Endothelial cell of umbilical vein (primary cell): Measurements from ENCODE around the gene IL12B. TPM values are rescaled to one million over a fixed set of nuclear protein-coding genes. Genes with fewer than 3 reads are reported as not detected.

ENCODE experiments used
- BruUV-seq: library from RNA; stranded (reverse); fragments of 400-500 nt; replicated peaks from 2 replicates; lab custom pipeline; 2021; lab: Mats Ljungman, UMichigan
- CTCF ChIA-PET: fragments of 300-600, 350-600 bp; sonication (Branson Sonifier 250); formaldehyde crosslinking; loops from one replicate; lab custom pipeline; 2021; ENCODE audit warnings: antibody characterized with exemption, inconsistent platforms; lab: Charles Lee
- POLR2A ChIA-PET: fragments of 300-600, 350-600 bp; sonication (Branson Sonifier 250); formaldehyde crosslinking; loops from one replicate; lab custom pipeline; 2021; ENCODE audit warnings: antibody characterized with exemption, inconsistent platforms; lab: Charles Lee
- DNase-seq: peaks from one replicate; pipeline ENCODE4 v3.0.0-alpha.2; 2011; ENCODE audit warnings: low read depth, low spot score
- FAIRE-seq: peaks from 2 replicates; lab custom pipeline; 2011; peaks lifted over from hg19 to GRCh38; lab: Jason Lieb, UNC
- H2AFZ ChIP-seq: 2 replicates; pipeline ENCODE4 v1.6.0; 2012; ENCODE audit warnings: low read depth, low read length, control low read depth, inconsistent platforms
- H3K27ac ChIP-seq: 2 replicates; pipeline ENCODE4 v1.5.1; 2011; ENCODE audit warnings: low read depth, mild to moderate bottlenecking, control low read depth, low read length, moderate library complexity; ENCODE audit not compliant: insufficient read depth
- H3K27me3 ChIP-seq, 2 experiments: 2 replicates each; pipeline versions ENCODE4 v1.6.0 to v1.6.1; 2011; ENCODE audit warnings: low read length in 2 of 2, mixed read lengths in 1 of 2; ENCODE audit not compliant: control insufficient read depth in 2 of 2, insufficient read depth in 2 of 2
- H3K36me3 ChIP-seq, 2 experiments: 2 replicates in 1 of 2; 3 replicates in 1 of 2; pipeline ENCODE4 v1.5.1; 2011; ENCODE audit warnings: low read length in 2 of 2, mild to moderate bottlenecking in 1 of 2, moderate library complexity in 1 of 2; ENCODE audit not compliant: control insufficient read depth in 2 of 2, insufficient read depth in 2 of 2; ENCODE audit errors: extremely low read depth in 1 of 2
- H3K4me1 ChIP-seq: 3 replicates; pipeline ENCODE4 v1.5.1; 2011; ENCODE audit warnings: mild to moderate bottlenecking, low read length; ENCODE audit not compliant: control insufficient read depth, insufficient read depth; ENCODE audit errors: extremely low read depth
- H3K4me2 ChIP-seq: 2 replicates; pipeline ENCODE4 v1.6.1; 2011; ENCODE audit warnings: low read length, control low read depth, mixed read lengths; ENCODE audit not compliant: insufficient read depth
- H3K4me3 ChIP-seq, 3 experiments: fragments of 200-600 bp in 1 of 3; sonication (generic), shearing (Covaris generic) in 1 of 3; replicated peaks in 1 of 3; 2 replicates each; pipeline ENCODE4 v1.5.1; 2011 to 2016; ENCODE audit warnings: control low read depth in 3 of 3, low read length in 3 of 3, mild to moderate bottlenecking in 2 of 3, inconsistent platforms in 1 of 3, low read depth in 1 of 3, moderate library complexity in 1 of 3; ENCODE audit not compliant: insufficient read depth in 1 of 3
- H3K79me2 ChIP-seq: 2 replicates; pipeline ENCODE4 v1.6.0; 2012; ENCODE audit warnings: low read length, inconsistent platforms; ENCODE audit not compliant: control insufficient read depth, insufficient read depth
- H3K9ac ChIP-seq: replicated peaks from 2 replicates; pipeline ENCODE3; 2011; ENCODE audit warnings: low read length, control low read depth; ENCODE audit not compliant: insufficient read depth; ENCODE audit errors: extremely low read depth
- H3K9me1 ChIP-seq: replicated peaks from 3 replicates; pipeline ENCODE4 v1.6.0; 2011; ENCODE audit warnings: mild to moderate bottlenecking, low read length; ENCODE audit not compliant: control insufficient read depth, insufficient read depth; ENCODE audit errors: extremely low read depth
- H3K9me3 ChIP-seq: replicated peaks from 2 replicates; pipeline ENCODE4 v1.5.1; 2012; ENCODE audit warnings: low read length, inconsistent platforms; ENCODE audit not compliant: control insufficient read depth, insufficient read depth
- H4K20me1 ChIP-seq: replicated peaks from 2 replicates; pipeline ENCODE3; 2011; ENCODE audit warnings: mild to moderate bottlenecking, low read length; ENCODE audit not compliant: control insufficient read depth, insufficient read depth; ENCODE audit errors: extremely low read depth
- EZH2 ChIP-seq: IDR thresholded peaks from 2 replicates; pipeline ENCODE4 v1.6.1; 2012; ENCODE audit warnings: borderline replicate concordance, low read depth, mild to moderate bottlenecking, moderate library complexity, low read length, inconsistent platforms; ENCODE audit not compliant: severe bottlenecking
- GATA2 ChIP-seq: IDR thresholded peaks from 2 replicates; pipeline ENCODE4 v1.7.0; 2011; ENCODE audit warnings: low read depth, mild to moderate bottlenecking, moderate library complexity, mixed read lengths, low read length; ENCODE audit not compliant: insufficient read length, insufficient read depth
- JUN ChIP-seq: IDR thresholded peaks from 2 replicates; pipeline ENCODE4 v1.6.1; 2011; ENCODE audit warnings: borderline replicate concordance, low read depth; ENCODE audit not compliant: insufficient read length, insufficient read depth
- MYC ChIP-seq: IDR thresholded peaks from one replicate; pipeline ENCODE4 v1.6.1; 2011; ENCODE audit warnings: mild to moderate bottlenecking, low read depth, low read length
- POLR2AphosphoS5 ChIP-seq: IDR thresholded peaks from 2 replicates; pipeline ENCODE4 v1.6.1; 2012; ENCODE audit warnings: low read depth, mild to moderate bottlenecking, control low read depth, low read length, moderate library complexity; ENCODE audit not compliant: insufficient read depth
- dilution Hi-C: fragments of 300-500 bp; cut with MboI; formaldehyde crosslinking; loops from one replicate; pipeline ENCODE4 v1.15.0; 2019; ENCODE audit warnings: low sequenced_read_pairs; ENCODE audit not compliant: extremely low pct_ligation_motif_present
- intact Hi-C: fragments of 100-400 bp; cut with micrococcal nuclease; formaldehyde crosslinking; loops from one replicate; pipeline ENCODE4 v1.10.0; 2022
- polyA plus RNA-seq, 4 experiments: library from polyadenylated mRNA; depleted of rRNA in 3 of 4; stranded (reverse) in 3 of 4; unstranded in 1 of 4; fragments of >200 nt; gene quantifications; 2 replicates each; pipeline versions ENCODE4 v1.2.1 to v1.2.3, GENCODE V29; 2011 to 2012; ENCODE audit warnings: missing spikeins in 1 of 4
- total RNA-seq: library from RNA; stranded (reverse); gene quantifications from 2 replicates; pipeline ENCODE4 v1.2.3, GENCODE V29; 2021
- TF ChIP-seq, protein P1 (sequence below), 2 donors: IDR thresholded peaks; 1 replicate in 1 of 2; 2 replicates in 1 of 2; pipeline ENCODE4 v1.5.1; 2011; ENCODE audit warnings: low read length in 2 of 2, mild to moderate bottlenecking in 2 of 2, moderate library complexity in 2 of 2, control low read depth in 1 of 2, inconsistent platforms in 1 of 2, low read depth in 1 of 2; ENCODE audit not compliant: insufficient read depth in 1 of 2; ENCODE audit errors: extremely low read depth in 1 of 2

IL12B gene
- total and polyA plus RNA-seq, 2 donors (not counting 3 experiments of a cell fraction or from before 2014, with no cell fraction given) = not detected

- H3K36me3 ChIP-seq = no peaks in the 10 kb centered on the region
- H3K4me2 ChIP-seq = no peak overlapping the region
- no TSS peak for BruUV-seq
- no peak overlapping the region for H3K4me3 ChIP-seq
- no peaks in the 10 kb centered on the region for H3K9me1 ChIP-seq
- DNase-seq = no peak
- dilution Hi-C loops (no loop called here), intact Hi-C loops (no loop called here)
- H4K20me1 ChIP-seq = no peaks in the 10 kb centered on the region
- no peak for TF ChIP-seq MYC
- TF ChIP-seq JUN = no peak
- no peak for TF ChIP-seq GATA2
- peak; percentile 20 for TF ChIP-seq EZH2
- TF ChIP-seq POLR2AphosphoS5 = no peak
- TF ChIP-seq, protein P1, sequence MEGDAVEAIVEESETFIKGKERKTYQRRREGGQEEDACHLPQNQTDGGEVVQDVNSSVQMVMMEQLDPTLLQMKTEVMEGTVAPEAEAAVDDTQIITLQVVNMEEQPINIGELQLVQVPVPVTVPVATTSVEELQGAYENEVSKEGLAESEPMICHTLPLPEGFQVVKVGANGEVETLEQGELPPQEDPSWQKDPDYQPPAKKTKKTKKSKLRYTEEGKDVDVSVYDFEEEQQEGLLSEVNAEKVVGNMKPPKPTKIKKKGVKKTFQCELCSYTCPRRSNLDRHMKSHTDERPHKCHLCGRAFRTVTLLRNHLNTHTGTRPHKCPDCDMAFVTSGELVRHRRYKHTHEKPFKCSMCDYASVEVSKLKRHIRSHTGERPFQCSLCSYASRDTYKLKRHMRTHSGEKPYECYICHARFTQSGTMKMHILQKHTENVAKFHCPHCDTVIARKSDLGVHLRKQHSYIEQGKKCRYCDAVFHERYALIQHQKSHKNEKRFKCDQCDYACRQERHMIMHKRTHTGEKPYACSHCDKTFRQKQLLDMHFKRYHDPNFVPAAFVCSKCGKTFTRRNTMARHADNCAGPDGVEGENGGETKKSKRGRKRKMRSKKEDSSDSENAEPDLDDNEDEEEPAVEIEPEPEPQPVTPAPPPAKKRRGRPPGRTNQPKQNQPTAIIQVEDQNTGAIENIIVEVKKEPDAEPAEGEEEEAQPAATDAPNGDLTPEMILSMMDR (IDR thresholded peaks at IDR 0.05; ENCODE audit: extremely low read depth in 1 of 2, insufficient read depth in 1 of 2, low read depth in 1 of 2, low read length in 2 of 2) = no peak
- ChIA-PET POLR2A (no interaction called here), CTCF (interaction anchor here (1.2 to 2.1 kb wide), 2 partner anchors 21 to 154 kb away, joined by 3 to 14 read pairs; no protein-coding TSS in a partner anchor)
- H3K4me1 ChIP-seq = no peaks in the 10 kb centered on the region
- H3K9me3 ChIP-seq = no peaks in the 10 kb centered on the region
- no peak for FAIRE-seq
- no peak overlapping the region for H2AFZ ChIP-seq
- no peak overlapping the region for H3K9ac ChIP-seq
- no peak overlapping the region for H3K27ac ChIP-seq
- H3K79me2 ChIP-seq = no peaks in the 10 kb centered on the region
- peaks cover 10 to 39% of the 10 kb centered on the region in 2 experiments for H3K27me3 ChIP-seq
These were observed 19.2 kb downstream of the IL12B start for GRCh38 chr5:159311063-159311462.
